ENCODE results near the gene SHE. TPM values are rescaled to one million over a fixed set of nuclear protein-coding genes. Genes with fewer than 3 reads are reported as not detected.

Gene SHE
- total RNA-seq, 1 donor from 2014 or later = 79.3 TPM

GRCh38 chr1:154495496-154496273 lies 6.5 kb downstream of the SHE start:
- H3K36me3 Mint-ChIP-seq (ENCODE audit: low read depth, unreplicated experiment) = peaks cover 34% of the 10 kb centered on the region
- peak overlapping the region; percentile 48 for H3K4me3 Mint-ChIP-seq (ENCODE audit: unreplicated experiment)
- H3K27ac Mint-ChIP-seq (ENCODE audit: unreplicated experiment) = peak overlapping the region; percentile 93
- DNase-seq (ENCODE audit: low spot score) = no peak
- TF ChIP-seq CTCF (IDR thresholded peaks at IDR 0.05; ENCODE audit: unreplicated experiment) = no peak
- peaks cover 11% of the 10 kb centered on the region for H3K27me3 Mint-ChIP-seq (ENCODE audit: unreplicated experiment)
- H3K9me3 Mint-ChIP-seq (ENCODE audit: unreplicated experiment) = no peaks in the 10 kb centered on the region
- H3K4me1 Mint-ChIP-seq (ENCODE audit: unreplicated experiment) = peaks cover 82% of the 10 kb centered on the region

DNA sequence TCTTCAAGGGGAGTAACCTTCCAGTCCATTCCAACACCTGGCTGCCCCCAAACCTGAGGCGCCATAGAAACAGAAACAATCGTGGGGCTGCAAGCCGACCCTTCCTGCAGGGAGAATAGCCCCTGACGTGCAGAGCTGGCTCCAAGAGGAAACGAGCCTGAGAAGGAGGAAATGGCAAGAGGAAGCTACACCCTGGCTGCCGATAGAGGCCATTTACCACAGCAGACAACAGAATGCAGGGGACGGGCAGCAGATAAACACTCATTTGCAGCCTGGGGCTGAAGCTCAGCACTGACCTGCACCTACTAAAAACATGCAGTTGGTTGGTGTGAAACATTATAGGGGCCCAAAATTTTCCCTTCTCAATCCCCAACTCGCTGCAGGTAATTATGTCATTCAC lies 8.9 kb downstream of the SHE start:
- H3K4me3 Mint-ChIP-seq (ENCODE audit: unreplicated experiment) = peak overlapping the region; percentile 57
- H3K27me3 Mint-ChIP-seq (ENCODE audit: unreplicated experiment) = peaks cover 12% of the 10 kb centered on the region
- peaks cover 83% of the 10 kb centered on the region for H3K4me1 Mint-ChIP-seq (ENCODE audit: unreplicated experiment)
- peak overlapping the region; percentile 97 for H3K27ac Mint-ChIP-seq (ENCODE audit: unreplicated experiment)
- no peaks in the 10 kb centered on the region for H3K9me3 Mint-ChIP-seq (ENCODE audit: unreplicated experiment)
- H3K36me3 Mint-ChIP-seq (ENCODE audit: low read depth, unreplicated experiment) = peaks cover 39% of the 10 kb centered on the region
- TF ChIP-seq CTCF (IDR thresholded peaks at IDR 0.05; ENCODE audit: unreplicated experiment) = no peak
- peak; percentile 62 for DNase-seq (ENCODE audit: low spot score)

DNA sequence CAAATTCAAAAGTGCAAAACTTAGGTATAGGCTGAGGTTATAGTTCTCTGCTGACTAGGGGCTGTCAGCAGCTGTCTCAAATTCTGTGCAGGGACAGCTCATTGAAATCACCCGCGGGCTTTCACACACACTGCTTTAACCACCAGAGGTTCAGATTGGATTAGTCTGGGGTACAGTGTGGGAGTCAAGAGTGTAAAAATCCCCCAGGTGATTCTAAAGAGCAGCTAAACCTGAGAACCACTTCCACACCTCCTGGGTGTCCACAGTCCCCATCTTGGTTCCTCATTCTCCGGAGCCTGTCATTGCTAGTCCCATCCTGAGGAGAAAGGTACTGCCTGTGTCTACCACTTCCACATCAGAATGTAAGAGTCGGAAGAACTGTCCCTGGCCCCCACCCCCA lies 10.1 kb downstream of the SHE start:
- Mint-ChIP-seq H3K27me3 (ENCODE audit: unreplicated experiment) (peaks cover 14% of the 10 kb centered on the region), H3K9me3 (ENCODE audit: unreplicated experiment) (no peaks in the 10 kb centered on the region), H3K4me3 (ENCODE audit: unreplicated experiment) (peak overlapping the region; percentile 77), H3K27ac (ENCODE audit: unreplicated experiment) (peak overlapping the region; percentile 97), H3K36me3 (ENCODE audit: low read depth, unreplicated experiment) (peaks cover 42% of the 10 kb centered on the region), H3K4me1 (ENCODE audit: unreplicated experiment) (peaks cover 81% of the 10 kb centered on the region)
- DNase-seq (ENCODE audit: low spot score) = no peak
- TF ChIP-seq CTCF (IDR thresholded peaks at IDR 0.05; ENCODE audit: unreplicated experiment) = no peak

- peaks cover 53% of the 10 kb centered on the region for H3K36me3 Mint-ChIP-seq (ENCODE audit: low read depth, unreplicated experiment)
- peak overlapping the region; percentile 8 for H3K4me3 Mint-ChIP-seq (ENCODE audit: unreplicated experiment)
- DNase-seq (ENCODE audit: low spot score) = no peak
- no peaks in the 10 kb centered on the region for H3K9me3 Mint-ChIP-seq (ENCODE audit: unreplicated experiment)
- peaks cover 20% of the 10 kb centered on the region for H3K27me3 Mint-ChIP-seq (ENCODE audit: unreplicated experiment)
- TF ChIP-seq CTCF (IDR thresholded peaks at IDR 0.05; ENCODE audit: unreplicated experiment) = no peak
- peak overlapping the region; percentile 16 for H3K27ac Mint-ChIP-seq (ENCODE audit: unreplicated experiment)
- H3K4me1 Mint-ChIP-seq (ENCODE audit: unreplicated experiment) = peaks cover 83% of the 10 kb centered on the region
Observed at GRCh38 chr1:154490317-154490716, 11.9 kb downstream of the SHE start.

- H3K36me3 Mint-ChIP-seq (ENCODE audit: low read depth, unreplicated experiment) = peaks cover 58% of the 10 kb centered on the region
Observed at GRCh38 chr1:154489695-154490274, 12.4 kb downstream of the SHE start.

More at GRCh38 chr1:154489695-154490274, 12.4 kb downstream of the SHE start:
- Mint-ChIP-seq H3K4me1 (ENCODE audit: unreplicated experiment) (peaks cover 83% of the 10 kb centered on the region), H3K27me3 (ENCODE audit: unreplicated experiment) (peaks cover 20% of the 10 kb centered on the region), H3K9me3 (ENCODE audit: unreplicated experiment) (no peaks in the 10 kb centered on the region), H3K4me3 (ENCODE audit: unreplicated experiment) (peak overlapping the region; percentile 51), H3K27ac (ENCODE audit: unreplicated experiment) (peak overlapping the region; percentile 54)
- no peak for DNase-seq (ENCODE audit: low spot score)
- no peak for TF ChIP-seq CTCF (IDR thresholded peaks at IDR 0.05; ENCODE audit: unreplicated experiment)

Measured in endothelial cell (in vitro differentiated cells).